PFSK-1 (cell line): ENCODE results near the gene NRXN3.

ENCODE experiments used
- FOXP2 ChIP-seq: optimal IDR thresholded peaks from 2 replicates; pipeline ENCODE3; 2011; ENCODE audit warnings: borderline replicate concordance, control low read depth, inconsistent platforms; ENCODE audit not compliant: insufficient read depth; ENCODE audit errors: extremely low read length, extremely low read depth
- POLR2AphosphoS5 ChIP-seq: IDR thresholded peaks from 2 replicates; pipeline ENCODE4 v1.6.1; 2012; ENCODE audit warnings: low read depth, mild to moderate bottlenecking, control low read depth, low read length, moderate library complexity
- SIN3A ChIP-seq: IDR thresholded peaks from 2 replicates; pipeline ENCODE4 v1.6.1; 2012; ENCODE audit warnings: mild to moderate bottlenecking, low read length, moderate library complexity, borderline replicate concordance; ENCODE audit not compliant: insufficient read depth
- TAF1 ChIP-seq: IDR thresholded peaks from 2 replicates; pipeline ENCODE4 v1.6.1; 2012; ENCODE audit warnings: low read length, control low read depth, borderline replicate concordance; ENCODE audit not compliant: insufficient read depth
- TF ChIP-seq, protein P1 (sequence below), 2 experiments: IDR thresholded peaks; 2 replicates each; pipeline versions ENCODE4 v1.6.1 to v1.8.0; 2011 to 2012; ENCODE audit warnings: low read depth in 2 of 2, low read length in 2 of 2, control low read depth in 1 of 2, inconsistent platforms in 1 of 2, mild to moderate bottlenecking in 1 of 2, moderate library complexity in 1 of 2; ENCODE audit not compliant: insufficient read depth in 1 of 2

Gene NRXN3

DNA sequence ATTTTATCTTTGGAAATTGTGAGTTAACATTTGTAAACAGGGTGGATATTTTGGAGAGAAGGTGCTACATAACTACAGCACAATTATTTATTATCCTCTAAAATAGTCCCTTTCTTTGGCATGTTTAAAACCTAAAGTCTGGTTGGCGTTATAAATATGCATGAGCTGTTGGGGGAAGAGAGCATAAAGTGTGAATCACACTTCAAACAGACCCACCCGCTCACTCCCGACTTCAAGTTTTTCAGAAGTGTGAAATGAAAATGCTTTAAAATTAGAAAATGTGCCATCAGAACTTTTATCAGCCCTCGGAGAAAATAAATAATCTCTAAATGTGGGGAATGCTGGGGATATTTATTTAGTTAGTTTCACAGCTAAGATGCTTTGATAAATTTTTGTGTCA lies 1006.9 kb downstream of the NRXN3 start:
- TF ChIP-seq, protein P1, sequence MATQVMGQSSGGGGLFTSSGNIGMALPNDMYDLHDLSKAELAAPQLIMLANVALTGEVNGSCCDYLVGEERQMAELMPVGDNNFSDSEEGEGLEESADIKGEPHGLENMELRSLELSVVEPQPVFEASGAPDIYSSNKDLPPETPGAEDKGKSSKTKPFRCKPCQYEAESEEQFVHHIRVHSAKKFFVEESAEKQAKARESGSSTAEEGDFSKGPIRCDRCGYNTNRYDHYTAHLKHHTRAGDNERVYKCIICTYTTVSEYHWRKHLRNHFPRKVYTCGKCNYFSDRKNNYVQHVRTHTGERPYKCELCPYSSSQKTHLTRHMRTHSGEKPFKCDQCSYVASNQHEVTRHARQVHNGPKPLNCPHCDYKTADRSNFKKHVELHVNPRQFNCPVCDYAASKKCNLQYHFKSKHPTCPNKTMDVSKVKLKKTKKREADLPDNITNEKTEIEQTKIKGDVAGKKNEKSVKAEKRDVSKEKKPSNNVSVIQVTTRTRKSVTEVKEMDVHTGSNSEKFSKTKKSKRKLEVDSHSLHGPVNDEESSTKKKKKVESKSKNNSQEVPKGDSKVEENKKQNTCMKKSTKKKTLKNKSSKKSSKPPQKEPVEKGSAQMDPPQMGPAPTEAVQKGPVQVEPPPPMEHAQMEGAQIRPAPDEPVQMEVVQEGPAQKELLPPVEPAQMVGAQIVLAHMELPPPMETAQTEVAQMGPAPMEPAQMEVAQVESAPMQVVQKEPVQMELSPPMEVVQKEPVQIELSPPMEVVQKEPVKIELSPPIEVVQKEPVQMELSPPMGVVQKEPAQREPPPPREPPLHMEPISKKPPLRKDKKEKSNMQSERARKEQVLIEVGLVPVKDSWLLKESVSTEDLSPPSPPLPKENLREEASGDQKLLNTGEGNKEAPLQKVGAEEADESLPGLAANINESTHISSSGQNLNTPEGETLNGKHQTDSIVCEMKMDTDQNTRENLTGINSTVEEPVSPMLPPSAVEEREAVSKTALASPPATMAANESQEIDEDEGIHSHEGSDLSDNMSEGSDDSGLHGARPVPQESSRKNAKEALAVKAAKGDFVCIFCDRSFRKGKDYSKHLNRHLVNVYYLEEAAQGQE (IDR thresholded peaks at IDR 0.05; ENCODE audit: insufficient read depth in 1 of 2, low read depth in 2 of 2, low read length in 2 of 2): no peak
- TF ChIP-seq FOXP2 (no peak), TAF1 (no peak), POLR2AphosphoS5 (no peak), SIN3A (no peak)

DNA sequence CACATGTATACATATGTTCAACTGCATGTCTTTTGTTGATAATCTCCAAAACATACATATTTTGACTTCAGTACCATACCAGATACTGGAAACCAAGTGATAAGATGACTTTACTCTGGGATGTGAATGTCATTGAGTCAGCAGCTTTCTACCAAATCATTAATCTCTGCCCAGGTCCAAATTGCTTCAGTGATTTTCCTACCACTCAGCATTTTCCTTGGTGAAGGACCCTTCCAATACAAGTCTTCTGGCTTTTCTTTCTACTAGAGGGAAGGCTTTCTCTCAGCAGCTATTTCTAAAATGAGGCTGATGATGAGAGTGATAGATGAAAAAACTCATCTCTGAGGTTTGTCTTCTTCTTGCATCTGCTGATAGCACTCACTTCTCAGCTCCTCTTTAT lies 1008.5 kb downstream of the NRXN3 start:
- TF ChIP-seq, protein P1 (IDR thresholded peaks at IDR 0.05; ENCODE audit: insufficient read depth in 1 of 2, low read depth in 2 of 2, low read length in 2 of 2): no peak
- TF ChIP-seq SIN3A: no peak
- TF ChIP-seq TAF1: no peak
- no peak for TF ChIP-seq POLR2AphosphoS5
- no peak for TF ChIP-seq FOXP2

DNA sequence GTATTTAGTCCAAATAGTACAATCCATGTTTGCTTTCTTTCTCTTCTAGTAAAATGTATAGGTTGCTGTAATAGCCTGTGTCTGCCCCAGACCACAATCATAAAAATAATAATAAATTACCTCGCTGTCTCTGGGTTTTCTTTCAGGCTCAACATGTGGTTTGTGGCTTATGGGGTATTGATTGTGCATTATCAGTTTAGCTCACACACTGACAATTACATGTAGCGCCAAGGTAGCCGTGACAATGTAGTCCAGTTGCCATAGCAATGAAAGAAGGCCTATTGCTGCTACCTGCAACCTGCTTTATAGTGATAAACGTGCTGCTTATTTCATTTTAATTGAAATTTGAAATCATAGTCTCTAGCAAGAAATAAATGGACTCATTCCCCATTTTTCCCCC lies 1009.8 kb downstream of the NRXN3 start:
- TF ChIP-seq SIN3A (no peak), FOXP2 (no peak), POLR2AphosphoS5 (no peak), TAF1 (no peak)
- TF ChIP-seq, protein P1 (IDR thresholded peaks at IDR 0.05; ENCODE audit: insufficient read depth in 1 of 2, low read depth in 2 of 2, low read length in 2 of 2): no peak

DNA sequence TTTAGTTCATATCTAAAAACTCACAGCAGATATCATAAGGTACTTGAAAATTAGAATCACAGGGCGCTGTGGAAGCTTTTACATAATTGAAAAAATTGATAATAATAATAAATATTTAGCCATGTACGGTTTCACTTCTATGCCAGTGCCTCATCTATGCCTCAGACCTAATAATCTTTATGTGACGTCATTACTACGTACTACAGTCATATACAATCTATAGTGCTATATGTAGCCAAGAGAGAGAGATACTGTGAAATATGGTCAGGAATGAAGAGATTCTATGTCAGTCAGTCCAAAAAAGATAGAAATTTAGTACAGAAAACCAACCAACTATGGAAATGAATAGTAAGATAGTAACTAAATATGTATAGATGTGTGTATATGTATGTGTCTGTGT lies 1010.5 kb downstream of the NRXN3 start:
- TF ChIP-seq, protein P1 (IDR thresholded peaks at IDR 0.05; ENCODE audit: insufficient read depth in 1 of 2, low read depth in 2 of 2, low read length in 2 of 2): no peak

DNA sequence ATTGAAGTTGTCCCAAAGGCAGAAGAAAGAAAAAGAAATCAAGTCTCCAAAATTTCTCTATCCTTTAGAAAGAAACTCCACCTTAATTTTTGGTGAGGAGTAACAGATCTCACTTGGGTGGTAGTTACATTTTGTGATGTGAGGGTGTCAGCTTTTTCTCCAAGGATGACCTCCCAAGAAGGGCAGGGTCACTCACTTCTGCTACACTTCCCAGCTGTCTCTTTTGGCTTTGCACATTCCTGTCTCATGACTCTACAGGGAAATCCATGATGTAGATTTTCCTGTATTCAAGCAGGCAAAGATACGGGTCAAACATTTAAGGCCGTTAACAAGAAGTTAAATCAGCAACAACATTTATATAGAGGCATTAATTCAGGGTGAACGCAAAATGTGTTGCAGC lies 1016.4 kb downstream of the NRXN3 start:
- TF ChIP-seq, protein P1 (IDR thresholded peaks at IDR 0.05; ENCODE audit: insufficient read depth in 1 of 2, low read depth in 2 of 2, low read length in 2 of 2): no peak
- TF ChIP-seq FOXP2 (no peak), SIN3A (no peak), TAF1 (no peak), POLR2AphosphoS5 (no peak)
